ENCODE measurements around the gene SIL1.

Gene SIL1

GRCh38 chr5:139146809-139147482 lies 51.2 kb downstream of the SIL1 start:
- TF ChIP-seq POLR2A (IDR thresholded peaks at IDR 0.05; ENCODE audit: low read depth, low read length), result no peak
- no peak for TF ChIP-seq TAF1 (IDR thresholded peaks at IDR 0.05; ENCODE audit: borderline replicate concordance, low read depth, low read length)
- TF ChIP-seq POLR2AphosphoS5 (IDR thresholded peaks at IDR 0.05; ENCODE audit: low read depth, low read length), result no peak
- peak; percentile 33 for FAIRE-seq
- DNase-seq (ENCODE audit: insufficient read length), result no peak

- TF ChIP-seq POLR2A (IDR thresholded peaks at IDR 0.05; ENCODE audit: low read depth, low read length), result no peak
- no peak for TF ChIP-seq POLR2AphosphoS5 (IDR thresholded peaks at IDR 0.05; ENCODE audit: low read depth, low read length)
- TF ChIP-seq TAF1 (IDR thresholded peaks at IDR 0.05; ENCODE audit: borderline replicate concordance, low read depth, low read length), result no peak
- FAIRE-seq (no peak), DNase-seq (ENCODE audit: insufficient read length) (no peak)
These were observed 56.5 kb downstream of the SIL1 start for GRCh38 chr5:139141446-139142204.

DNA sequence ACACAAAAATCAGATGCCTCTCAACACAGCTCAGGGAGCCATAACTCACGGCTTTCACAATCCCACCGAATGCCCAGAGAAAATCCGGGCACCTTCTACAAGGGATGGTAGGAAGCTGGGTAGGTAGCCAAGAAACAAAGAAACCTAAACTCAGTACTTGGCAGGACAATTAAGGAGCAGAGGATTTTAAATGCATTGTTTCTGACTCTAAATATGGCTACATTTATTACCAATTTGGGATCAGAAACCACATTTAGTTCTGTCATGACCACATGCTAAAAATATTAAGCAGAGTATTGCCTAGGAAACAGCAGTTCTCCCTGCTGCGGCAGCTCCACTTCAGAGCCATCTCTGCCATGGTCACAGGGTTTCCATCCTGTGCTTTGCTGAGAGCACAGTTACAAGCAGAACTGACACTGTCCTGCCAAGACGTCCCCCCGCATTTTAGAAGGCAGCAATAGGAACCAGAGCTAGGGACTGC lies 57.5 kb downstream of the SIL1 start:
- DNase-seq (ENCODE audit: insufficient read length), result no peak
- no peak for TF ChIP-seq TAF1 (IDR thresholded peaks at IDR 0.05; ENCODE audit: borderline replicate concordance, low read depth, low read length)
- no peak for FAIRE-seq

GRCh38 chr5:139138809-139139208 lies 59.4 kb downstream of the SIL1 start:
- TF ChIP-seq TAF1 (IDR thresholded peaks at IDR 0.05; ENCODE audit: borderline replicate concordance, low read depth, low read length), result no peak
- TF ChIP-seq POLR2A (IDR thresholded peaks at IDR 0.05; ENCODE audit: low read depth, low read length), result no peak
- no peak for TF ChIP-seq POLR2AphosphoS5 (IDR thresholded peaks at IDR 0.05; ENCODE audit: low read depth, low read length)
- FAIRE-seq, result no peak
- no peak for DNase-seq (ENCODE audit: insufficient read length)

DNA sequence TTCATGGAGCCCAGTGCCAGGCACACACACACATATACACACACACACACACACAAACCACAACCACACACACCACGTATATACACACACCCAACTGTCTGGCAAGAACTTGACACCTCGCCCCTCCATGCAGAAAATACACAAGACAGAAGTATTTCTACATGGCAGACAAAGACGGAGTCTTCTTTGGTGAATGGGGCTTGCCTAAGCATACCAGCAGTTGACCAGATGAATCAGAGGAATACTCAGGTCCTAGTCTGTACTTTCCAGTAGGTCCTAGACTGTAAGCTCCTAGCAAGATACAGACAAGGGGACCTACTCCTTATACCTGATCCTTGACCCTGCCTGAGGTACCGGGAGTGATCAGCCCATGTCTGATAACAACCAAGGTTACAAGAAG lies 60.1 kb downstream of the SIL1 start:
- TF ChIP-seq POLR2A (IDR thresholded peaks at IDR 0.05; ENCODE audit: low read depth, low read length), result no peak
- TF ChIP-seq POLR2AphosphoS5 (IDR thresholded peaks at IDR 0.05; ENCODE audit: low read depth, low read length), result no peak
- TF ChIP-seq TAF1 (IDR thresholded peaks at IDR 0.05; ENCODE audit: borderline replicate concordance, low read depth, low read length), result no peak
- no peak for FAIRE-seq
- no peak for DNase-seq (ENCODE audit: insufficient read length)

DNA sequence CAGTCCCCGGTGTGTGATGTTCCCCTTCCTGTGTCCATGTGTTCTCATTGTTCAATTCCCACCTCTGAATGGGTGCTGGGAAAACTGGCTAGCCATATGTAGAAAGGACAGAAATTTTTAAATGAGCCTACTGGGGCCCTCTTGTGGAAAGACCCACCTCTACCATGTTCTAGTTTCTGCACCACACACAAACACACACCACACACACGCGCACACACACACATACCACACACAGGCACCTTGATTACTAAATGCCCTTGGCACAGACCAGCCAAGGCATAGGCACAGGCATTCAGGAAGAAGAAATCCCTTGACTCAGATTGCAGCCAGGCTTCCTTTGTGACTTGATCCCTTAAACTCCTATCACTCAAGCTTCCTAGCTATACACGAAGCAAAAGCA lies 60.5 kb downstream of the SIL1 start:
- TF ChIP-seq TAF1 (IDR thresholded peaks at IDR 0.05; ENCODE audit: borderline replicate concordance, low read depth, low read length), result no peak
- no peak for TF ChIP-seq POLR2AphosphoS5 (IDR thresholded peaks at IDR 0.05; ENCODE audit: low read depth, low read length)
- no peak for TF ChIP-seq POLR2A (IDR thresholded peaks at IDR 0.05; ENCODE audit: low read depth, low read length)
- FAIRE-seq, result no peak

GRCh38 chr5:139134906-139135305 lies 63.3 kb downstream of the SIL1 start:
- FAIRE-seq, result no peak
- no peak for TF ChIP-seq POLR2A (IDR thresholded peaks at IDR 0.05; ENCODE audit: low read depth, low read length)
- TF ChIP-seq TAF1 (IDR thresholded peaks at IDR 0.05; ENCODE audit: borderline replicate concordance, low read depth, low read length), result no peak
- no peak for TF ChIP-seq POLR2AphosphoS5 (IDR thresholded peaks at IDR 0.05; ENCODE audit: low read depth, low read length)
- DNase-seq (ENCODE audit: insufficient read length), result no peak

More for the DNA sequence above, 60.5 kb downstream of the SIL1 start:
- DNase-seq (ENCODE audit: insufficient read length), result no peak

- DNase-seq (ENCODE audit: insufficient read length), result no peak
- FAIRE-seq, result no peak
- TF ChIP-seq POLR2AphosphoS5 (IDR thresholded peaks at IDR 0.05; ENCODE audit: low read depth, low read length), result no peak
- TF ChIP-seq TAF1 (IDR thresholded peaks at IDR 0.05; ENCODE audit: borderline replicate concordance, low read depth, low read length), result no peak
- no peak for TF ChIP-seq POLR2A (IDR thresholded peaks at IDR 0.05; ENCODE audit: low read depth, low read length)
These were observed 64.9 kb downstream of the SIL1 start for GRCh38 chr5:139133282-139133681.

DNA sequence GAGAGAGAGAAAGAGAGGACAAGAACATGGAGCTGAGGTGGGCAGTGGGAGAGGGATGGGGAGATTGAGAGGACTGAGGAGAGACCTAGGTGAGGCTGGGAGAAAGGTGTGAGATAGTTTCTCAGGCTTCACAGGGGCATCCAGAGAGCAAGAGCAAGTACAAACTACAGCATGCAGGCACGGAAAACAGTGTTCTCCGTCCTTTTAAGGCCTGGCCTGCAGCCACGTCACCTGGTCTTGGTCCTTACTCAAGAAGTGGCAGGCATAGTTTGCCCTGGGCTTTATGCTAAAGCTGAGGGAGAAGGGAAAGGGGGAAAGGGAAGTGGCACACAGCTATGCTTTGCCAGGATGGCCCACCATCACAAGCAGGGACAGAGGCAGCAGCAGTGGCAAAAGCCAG lies 65.7 kb downstream of the SIL1 start:
- FAIRE-seq, result no peak
- TF ChIP-seq POLR2AphosphoS5 (IDR thresholded peaks at IDR 0.05; ENCODE audit: low read depth, low read length) (no peak), POLR2A (IDR thresholded peaks at IDR 0.05; ENCODE audit: low read depth, low read length) (no peak), TAF1 (IDR thresholded peaks at IDR 0.05; ENCODE audit: borderline replicate concordance, low read depth, low read length) (no peak)
- DNase-seq (ENCODE audit: insufficient read length), result no peak

DNA sequence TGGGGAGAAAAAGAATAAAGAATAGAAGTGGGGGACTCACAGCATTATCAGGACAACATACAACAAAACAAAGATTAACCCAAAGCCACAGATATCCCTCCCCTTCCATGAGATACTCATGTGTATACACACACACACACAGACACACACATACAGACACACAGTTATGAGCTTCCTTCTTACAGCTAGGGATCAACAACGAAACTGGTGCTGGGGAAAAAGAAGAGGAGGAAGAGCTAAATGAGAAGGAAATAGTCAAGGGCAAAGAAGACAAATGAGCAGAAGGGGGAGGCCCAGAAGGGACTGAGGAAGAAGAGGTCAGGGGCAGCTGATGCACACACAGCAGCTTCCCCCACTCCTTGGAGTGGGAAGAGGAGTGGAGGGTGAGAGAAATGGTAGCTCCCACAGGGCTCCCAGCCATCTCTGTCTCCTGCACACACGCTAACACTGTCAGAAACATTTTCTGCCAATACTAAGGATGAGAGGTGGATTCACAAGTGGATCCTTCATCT lies 66.2 kb downstream of the SIL1 start:
- DNase-seq (ENCODE audit: insufficient read length) (no peak), FAIRE-seq (no peak)
- TF ChIP-seq TAF1 (IDR thresholded peaks at IDR 0.05; ENCODE audit: borderline replicate concordance, low read depth, low read length) (no peak), POLR2AphosphoS5 (IDR thresholded peaks at IDR 0.05; ENCODE audit: low read depth, low read length) (no peak), POLR2A (IDR thresholded peaks at IDR 0.05; ENCODE audit: low read depth, low read length) (no peak)

DNA sequence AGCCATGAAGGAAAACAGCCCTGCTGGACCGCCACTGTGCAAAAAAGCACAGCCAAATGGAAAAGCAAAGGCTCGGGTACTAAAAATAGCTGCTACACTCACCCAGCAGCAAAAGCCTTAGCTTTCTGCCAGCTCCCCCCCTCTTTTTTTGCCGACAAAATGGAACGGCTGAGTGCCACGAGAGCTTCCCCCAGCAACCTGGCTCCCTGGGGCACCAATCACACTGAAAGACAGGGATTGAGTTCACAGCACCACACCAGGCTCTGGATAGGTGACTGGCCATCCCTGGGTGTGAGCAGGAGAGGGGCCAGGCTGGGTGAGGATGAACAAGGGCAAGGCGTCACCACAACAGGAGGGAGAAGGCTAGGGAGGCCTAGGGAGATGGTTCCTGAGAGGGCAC lies 66.7 kb downstream of the SIL1 start:
- FAIRE-seq (no peak), DNase-seq (ENCODE audit: insufficient read length) (no peak)
- TF ChIP-seq POLR2A (IDR thresholded peaks at IDR 0.05; ENCODE audit: low read depth, low read length) (no peak), POLR2AphosphoS5 (IDR thresholded peaks at IDR 0.05; ENCODE audit: low read depth, low read length) (no peak), TAF1 (IDR thresholded peaks at IDR 0.05; ENCODE audit: borderline replicate concordance, low read depth, low read length) (no peak)

DNA sequence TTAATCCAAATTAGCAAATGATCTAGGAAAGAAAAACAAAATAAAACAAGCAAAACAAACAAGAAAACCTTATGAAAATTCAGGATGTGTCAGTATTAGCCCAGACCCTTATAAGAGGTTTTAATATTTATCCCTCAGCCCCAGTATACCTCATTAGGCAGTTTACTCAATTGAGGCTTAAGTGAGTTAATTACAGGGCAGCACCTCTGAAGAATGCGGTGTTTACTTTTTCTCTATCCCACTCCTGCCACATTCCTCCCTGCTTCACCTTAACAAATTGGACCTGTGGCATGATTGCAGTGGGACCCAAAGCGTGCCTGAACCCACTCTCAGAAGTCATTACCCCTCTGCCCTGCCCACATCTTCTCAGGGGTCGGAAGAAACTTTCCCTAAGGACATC lies 67.1 kb downstream of the SIL1 start:
- no peak for DNase-seq (ENCODE audit: insufficient read length)
- no peak for FAIRE-seq
- TF ChIP-seq TAF1 (IDR thresholded peaks at IDR 0.05; ENCODE audit: borderline replicate concordance, low read depth, low read length), result no peak
- no peak for TF ChIP-seq POLR2AphosphoS5 (IDR thresholded peaks at IDR 0.05; ENCODE audit: low read depth, low read length)
- TF ChIP-seq POLR2A (IDR thresholded peaks at IDR 0.05; ENCODE audit: low read depth, low read length), result no peak
